Loucy (cell line): Measurements from ENCODE around the gene TECPR2.

ENCODE experiments used
- H2AFZ ChIP-seq: fragments of 200-600 bp; sonication (generic); 2 replicates; pipeline ENCODE4 v1.6.0; 2016; ENCODE audit warnings: antibody characterized with exemption, mild to moderate bottlenecking, low read length, moderate library complexity
- H3F3A ChIP-seq: fragments of 200-600 bp; 2 replicates; pipeline ENCODE4 v1.6.0; 2016; ENCODE audit warnings: antibody characterized with exemption, low read depth, mild to moderate bottlenecking
- H3K27me3 ChIP-seq: fragments of 200-600 bp; sonication (generic); 2 replicates; pipeline ENCODE4 v1.6.1; 2014; ENCODE audit warnings: low read length, mild to moderate bottlenecking; ENCODE audit not compliant: insufficient read depth, poor library complexity, severe bottlenecking
- H3K36me3 ChIP-seq: fragments of 200-600 bp; sonication (generic); 2 replicates; pipeline ENCODE4 v1.6.1; 2016; ENCODE audit warnings: low read length; ENCODE audit not compliant: insufficient read depth
- H3K4me1 ChIP-seq: fragments of 200-600 bp; sonication (generic); 2 replicates; pipeline ENCODE4 v1.5.1; 2014; ENCODE audit warnings: low read length, mild to moderate bottlenecking; ENCODE audit not compliant: insufficient read depth, poor library complexity, severe bottlenecking
- H3K4me2 ChIP-seq: fragments of 200-600 bp; sonication (generic); 2 replicates; pipeline ENCODE4 v1.6.0; 2014; ENCODE audit warnings: antibody characterized with exemption, low read length, low read depth, mild to moderate bottlenecking; ENCODE audit not compliant: poor library complexity, severe bottlenecking
- H3K4me3 ChIP-seq: fragments of 200-600 bp; sonication (generic); 2 replicates; pipeline ENCODE4 v1.5.1; 2014; ENCODE audit warnings: low read length, mild to moderate bottlenecking, mixed read lengths; ENCODE audit not compliant: poor library complexity, severe bottlenecking
- H3K79me2 ChIP-seq: fragments of 200-600 bp; sonication (generic); 2 replicates; pipeline ENCODE4 v1.6.1; 2014; ENCODE audit warnings: low read length; ENCODE audit not compliant: insufficient read depth
- H3K9ac ChIP-seq: fragments of 200-600 bp; sonication (generic); 2 replicates; pipeline ENCODE4 v1.6.0; 2014; ENCODE audit warnings: mild to moderate bottlenecking, low read depth, low read length, moderate library complexity; ENCODE audit not compliant: poor library complexity, severe bottlenecking
- H3K9me2 ChIP-seq: fragments of 200-600 bp; sonication (generic); replicated peaks from 2 replicates; pipeline ENCODE4 v1.6.1; 2016; ENCODE audit warnings: low read depth, low read length, mixed read lengths
- H3K9me3 ChIP-seq: fragments of 200-600 bp; sonication (generic); 2 replicates; pipeline ENCODE4 v1.6.1; 2014; ENCODE audit warnings: mild to moderate bottlenecking, antibody characterized with exemption, low read length, low read depth; ENCODE audit not compliant: insufficient read depth
- H4K20me1 ChIP-seq: fragments of 200-600 bp; sonication (generic); 2 replicates; pipeline ENCODE4 v1.6.0; 2014; ENCODE audit warnings: antibody characterized with exemption, low read length, mild to moderate bottlenecking; ENCODE audit not compliant: insufficient read depth, poor library complexity, severe bottlenecking
- EZH2phosphoT487 ChIP-seq: fragments of 200-600 bp; IDR thresholded peaks from 2 replicates; pipeline ENCODE4 v1.6.1; 2018; ENCODE audit warnings: antibody characterized with exemption, mild to moderate bottlenecking, moderate library complexity, borderline replicate concordance
- TF ChIP-seq, protein P1 (sequence below): fragments of 200-600 bp; sonication (generic); conservative IDR thresholded peaks from 2 replicates; pipeline ENCODE4 v1.5.1; 2014; ENCODE audit warnings: mild to moderate bottlenecking, antibody characterized with exemption, low read length

Gene TECPR2

DNA sequence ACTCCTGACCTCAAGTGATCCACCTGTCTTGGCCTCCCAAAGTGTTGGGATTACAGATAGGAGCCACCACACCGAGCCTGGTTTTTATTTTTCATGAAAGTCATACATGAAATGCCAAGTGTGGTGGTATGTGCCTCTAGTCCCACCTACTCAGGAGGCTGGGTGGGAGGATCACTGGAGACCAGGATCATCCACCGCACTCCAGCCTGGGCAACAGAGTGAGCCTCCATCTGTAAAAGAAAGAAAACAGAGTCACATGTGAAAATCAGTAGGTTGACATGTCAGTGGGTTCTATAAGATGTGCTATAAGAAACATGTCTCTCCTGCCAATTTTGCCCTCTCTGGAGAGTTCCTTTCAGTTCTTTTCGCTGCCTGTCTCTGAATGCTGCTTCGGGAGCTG, 118.6 kb downstream of the TECPR2 start:
- Histone ChIP-seq H3K36me3 (no peaks in the 10 kb centered on the region), H3K4me2 (no peak overlapping the region), H3K27me3 (no peaks in the 10 kb centered on the region), H3K9me2 (no peaks in the 10 kb centered on the region), H3K79me2 (no peaks in the 10 kb centered on the region), H3K9me3 (no peaks in the 10 kb centered on the region), H3K9ac (no peak overlapping the region), H2AFZ (no peak overlapping the region), H4K20me1 (no peaks in the 10 kb centered on the region), H3K4me1 (no peaks in the 10 kb centered on the region), H3F3A (no peaks in the 10 kb centered on the region), H3K4me3 (no peak overlapping the region)
- TF ChIP-seq EZH2phosphoT487: no peak
- TF ChIP-seq, protein P1, sequence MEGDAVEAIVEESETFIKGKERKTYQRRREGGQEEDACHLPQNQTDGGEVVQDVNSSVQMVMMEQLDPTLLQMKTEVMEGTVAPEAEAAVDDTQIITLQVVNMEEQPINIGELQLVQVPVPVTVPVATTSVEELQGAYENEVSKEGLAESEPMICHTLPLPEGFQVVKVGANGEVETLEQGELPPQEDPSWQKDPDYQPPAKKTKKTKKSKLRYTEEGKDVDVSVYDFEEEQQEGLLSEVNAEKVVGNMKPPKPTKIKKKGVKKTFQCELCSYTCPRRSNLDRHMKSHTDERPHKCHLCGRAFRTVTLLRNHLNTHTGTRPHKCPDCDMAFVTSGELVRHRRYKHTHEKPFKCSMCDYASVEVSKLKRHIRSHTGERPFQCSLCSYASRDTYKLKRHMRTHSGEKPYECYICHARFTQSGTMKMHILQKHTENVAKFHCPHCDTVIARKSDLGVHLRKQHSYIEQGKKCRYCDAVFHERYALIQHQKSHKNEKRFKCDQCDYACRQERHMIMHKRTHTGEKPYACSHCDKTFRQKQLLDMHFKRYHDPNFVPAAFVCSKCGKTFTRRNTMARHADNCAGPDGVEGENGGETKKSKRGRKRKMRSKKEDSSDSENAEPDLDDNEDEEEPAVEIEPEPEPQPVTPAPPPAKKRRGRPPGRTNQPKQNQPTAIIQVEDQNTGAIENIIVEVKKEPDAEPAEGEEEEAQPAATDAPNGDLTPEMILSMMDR: no peak

DNA sequence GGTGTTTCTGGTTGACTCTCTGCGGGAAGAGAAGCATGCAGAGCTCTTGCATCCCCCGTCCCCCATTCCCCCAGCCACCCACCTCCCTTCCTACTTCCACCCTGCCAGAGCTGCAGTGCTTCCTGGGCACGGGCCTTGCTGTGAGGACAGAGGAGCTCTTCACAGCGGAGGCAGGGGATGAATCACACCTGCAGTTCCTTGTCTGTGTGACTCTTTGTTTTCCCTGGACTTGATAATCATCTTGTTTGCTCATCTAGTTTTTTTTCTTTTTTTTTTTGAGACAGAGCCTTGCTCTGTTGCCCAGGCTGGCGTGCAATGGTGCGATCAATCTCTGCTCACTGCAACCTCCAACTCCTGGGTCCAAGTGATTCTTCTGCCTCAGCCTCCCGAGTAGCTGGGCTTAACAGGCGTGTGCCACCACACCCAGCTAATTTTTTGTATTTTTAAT, 119.1 kb downstream of the TECPR2 start:
- Histone ChIP-seq H3K4me2 (no peak overlapping the region), H3K27me3 (no peaks in the 10 kb centered on the region), H3K9me2 (no peaks in the 10 kb centered on the region), H4K20me1 (no peaks in the 10 kb centered on the region), H3K9ac (no peak overlapping the region), H3K4me3 (no peak overlapping the region), H3K9me3 (no peaks in the 10 kb centered on the region), H3K79me2 (no peaks in the 10 kb centered on the region), H3K36me3 (no peaks in the 10 kb centered on the region), H2AFZ (no peak overlapping the region), H3F3A (no peaks in the 10 kb centered on the region), H3K4me1 (no peaks in the 10 kb centered on the region)
- TF ChIP-seq, protein P1: no peak
- no peak for TF ChIP-seq EZH2phosphoT487

DNA sequence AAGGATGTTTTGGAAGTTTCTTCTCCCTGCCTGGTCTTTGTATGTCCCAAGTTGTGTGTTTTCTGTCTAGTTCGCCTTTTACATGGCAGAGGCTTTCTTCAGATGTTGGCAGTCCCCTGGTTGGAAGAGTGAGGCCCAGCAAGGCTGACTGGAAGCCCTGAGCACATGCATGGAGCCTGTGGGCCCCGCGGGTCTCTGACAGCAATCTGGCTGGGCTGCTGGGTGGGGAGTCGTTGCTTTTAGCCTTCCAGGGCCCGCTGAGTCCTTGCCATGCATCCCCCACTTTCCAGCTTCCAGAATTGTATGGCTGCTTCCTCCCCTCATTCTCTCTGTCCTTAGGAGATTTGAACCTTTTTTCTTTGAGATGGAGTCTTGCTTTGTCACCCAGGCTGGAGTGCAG, 121.6 kb downstream of the TECPR2 start:
- no peaks in the 10 kb centered on the region for H3K79me2 ChIP-seq
- H3K4me2 ChIP-seq: no peak overlapping the region
- no peaks in the 10 kb centered on the region for H3F3A ChIP-seq
- H3K27me3 ChIP-seq: no peaks in the 10 kb centered on the region
- TF ChIP-seq, protein P1: no peak
- no peak for TF ChIP-seq EZH2phosphoT487
- H3K4me3 ChIP-seq: no peak overlapping the region
- no peaks in the 10 kb centered on the region for H3K9me2 ChIP-seq
- no peaks in the 10 kb centered on the region for H3K9me3 ChIP-seq
- no peaks in the 10 kb centered on the region for H3K36me3 ChIP-seq
- no peak overlapping the region for H3K9ac ChIP-seq
- H4K20me1 ChIP-seq: no peaks in the 10 kb centered on the region
- no peak overlapping the region for H2AFZ ChIP-seq
- H3K4me1 ChIP-seq: no peaks in the 10 kb centered on the region
